Measurements from ENCODE around the gene DNAH1.

Gene DNAH1

DNA sequence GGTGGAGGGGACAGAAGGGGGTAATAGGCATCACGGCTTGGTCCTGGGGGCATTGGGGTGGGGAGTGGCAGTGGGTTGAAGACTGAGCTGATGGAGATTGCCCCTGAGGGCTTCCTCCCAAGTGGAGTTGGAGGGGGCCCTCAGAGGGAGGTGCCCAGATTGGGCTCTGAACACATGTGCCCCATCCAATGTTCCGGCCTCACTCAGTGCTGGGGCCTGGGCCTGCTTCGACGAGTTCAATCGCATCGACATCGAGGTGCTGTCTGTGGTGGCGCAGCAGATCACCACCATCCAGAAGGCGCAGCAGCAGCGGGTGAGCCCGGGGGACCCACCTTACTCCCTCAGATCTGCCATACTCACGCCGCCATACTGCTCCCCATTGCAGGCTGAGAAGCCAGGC, 45.3 kb downstream of the DNAH1 start:
- no peak for DNase-seq

- no peak for DNase-seq
Measured at GRCh38 chr3:52361898-52362297, 45.8 kb downstream of the DNAH1 start.

DNA sequence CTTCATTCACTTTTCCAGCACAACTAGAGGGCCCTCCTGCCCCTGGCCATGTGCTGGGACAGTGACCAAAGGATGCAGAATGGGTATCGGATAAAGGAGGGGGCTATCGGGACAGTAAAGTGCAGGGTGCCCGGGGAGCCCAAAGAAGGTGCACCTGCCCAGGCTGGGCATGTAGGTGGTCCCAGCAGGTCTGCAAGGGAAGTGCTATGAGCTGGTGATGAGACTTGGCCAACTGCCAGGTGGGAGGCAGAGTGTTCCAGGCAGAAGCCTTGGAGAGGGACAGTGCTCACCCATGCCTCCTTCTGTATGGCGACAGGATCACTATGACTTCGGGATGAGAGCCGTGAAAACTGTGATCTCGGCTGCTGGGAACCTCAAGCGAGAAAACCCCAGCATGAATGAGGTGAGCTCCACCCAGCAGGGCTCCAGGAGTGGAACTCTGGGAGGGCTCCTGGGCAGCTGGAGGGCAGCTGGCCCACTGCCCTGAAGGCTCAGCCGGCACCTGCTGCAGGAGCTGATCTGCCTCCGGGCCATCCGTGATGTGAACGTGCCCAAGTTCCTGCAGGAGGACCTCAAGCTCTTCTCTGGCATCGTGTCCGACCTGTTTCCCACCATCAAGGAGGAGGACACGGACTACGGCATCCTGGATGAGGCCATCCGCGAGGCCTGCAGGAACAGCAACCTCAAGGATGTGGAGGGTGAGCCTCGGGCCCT, 48.4 kb downstream of the DNAH1 start:
- DNase-seq: no peak

DNA sequence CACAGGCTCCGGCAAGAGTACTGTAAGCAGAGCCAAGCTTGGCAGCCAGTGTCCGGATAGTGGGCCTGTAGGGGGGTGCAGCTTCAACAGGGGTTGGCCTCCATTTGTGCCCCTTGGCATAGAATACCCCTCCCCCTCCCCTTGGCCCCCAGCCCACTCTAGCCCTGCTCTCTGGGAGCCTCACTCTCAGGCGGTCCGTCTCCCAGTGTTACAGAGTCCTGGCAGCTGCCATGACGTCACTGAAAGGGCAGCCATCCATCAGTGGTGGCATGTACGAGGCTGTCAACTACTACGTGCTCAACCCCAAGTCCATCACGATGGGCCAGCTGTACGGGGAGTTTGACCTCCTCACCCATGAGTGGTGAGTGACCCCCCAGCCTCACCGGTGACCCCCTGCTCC, 50.4 kb downstream of the DNAH1 start:
- no peak for DNase-seq

DNA sequence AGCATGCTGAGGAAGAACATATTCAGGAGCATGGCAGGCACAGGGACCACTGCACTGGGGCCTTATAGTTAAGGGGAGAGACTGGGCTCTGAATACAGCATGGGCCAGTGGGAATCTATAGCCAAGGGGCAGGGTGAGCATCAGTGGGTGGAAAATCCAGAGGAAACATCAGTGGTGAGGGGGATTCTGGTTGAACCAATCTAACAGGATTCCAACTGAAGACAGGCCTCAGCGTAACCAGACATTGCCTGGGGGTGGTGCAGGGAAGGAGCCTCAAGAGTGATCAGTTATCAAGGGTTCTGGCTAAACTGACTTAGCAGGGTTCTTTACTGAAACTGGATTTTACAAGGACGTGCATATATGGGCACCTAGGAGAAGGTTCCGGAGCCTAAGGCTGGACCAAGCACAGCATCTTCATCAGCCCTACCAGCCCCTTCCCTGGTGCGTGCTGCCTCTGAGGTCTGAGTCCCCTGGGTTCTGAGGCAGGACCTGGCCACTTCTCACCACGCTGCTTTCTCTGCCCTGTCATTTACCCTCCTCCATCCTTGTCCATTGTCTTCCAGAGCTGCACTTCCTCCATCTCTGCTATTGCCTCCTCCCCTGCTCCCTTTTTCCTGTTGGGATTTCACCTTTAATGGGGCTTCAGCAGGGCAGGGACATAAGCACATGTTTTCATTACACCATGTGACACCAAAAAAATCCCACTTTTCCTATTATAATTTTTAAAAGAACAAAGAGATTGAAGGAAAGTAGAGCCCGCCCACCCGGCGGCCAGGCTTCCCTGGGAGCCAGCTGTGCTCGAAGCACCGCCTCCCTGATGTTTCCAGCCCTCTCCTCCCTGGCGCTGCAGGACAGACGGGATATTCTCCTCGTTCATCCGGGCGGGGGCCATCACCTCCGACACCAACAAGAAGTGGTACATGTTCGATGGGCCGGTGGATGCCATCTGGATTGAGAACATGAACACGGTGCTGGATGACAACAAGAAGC, 52.1 kb downstream of the DNAH1 start:
- DNase-seq: no peak

GRCh38 chr3:52370531-52370930, 54.4 kb downstream of the DNAH1 start:
- no peak for DNase-seq

DNA sequence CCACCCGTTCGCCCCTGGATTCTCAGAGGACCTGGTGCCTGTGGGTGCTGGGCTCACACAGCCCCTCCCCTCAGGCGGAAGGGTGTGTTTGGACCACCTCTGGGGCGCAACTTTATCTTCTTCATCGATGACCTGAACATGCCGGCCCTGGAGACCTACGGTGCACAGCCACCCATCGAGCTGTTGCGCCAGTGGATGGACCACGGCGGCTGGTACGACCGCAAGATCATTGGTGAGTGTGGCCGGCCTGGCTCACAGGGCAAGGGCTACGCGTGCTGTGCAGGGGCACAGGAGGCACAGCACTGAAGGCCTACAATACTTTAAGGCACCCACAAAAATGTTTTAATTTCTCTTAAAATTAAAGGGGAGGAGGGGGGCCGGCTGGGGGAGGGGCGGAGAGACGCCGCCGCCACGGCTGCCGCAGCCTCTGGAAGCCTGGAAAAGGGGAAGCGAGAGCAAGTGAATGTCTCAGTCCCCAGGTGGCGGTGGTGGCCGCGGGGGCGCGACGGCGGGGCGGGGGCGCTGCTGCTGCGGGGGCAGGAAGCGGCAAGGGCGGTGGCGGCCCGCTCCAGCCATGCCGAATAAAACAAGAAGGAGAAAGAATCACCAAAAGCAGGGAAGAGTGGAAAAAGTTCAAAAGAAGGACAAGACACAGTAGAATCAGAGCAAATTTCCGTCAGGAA, 56.8 kb downstream of the DNAH1 start:
- no peak for DNase-seq

GRCh38 chr3:52373676-52374075, 57.6 kb downstream of the DNAH1 start:
- no peak for DNase-seq

- DNase-seq: no peak
Measured at GRCh38 chr3:52374173-52374572, 58.1 kb downstream of the DNAH1 start.

DNA sequence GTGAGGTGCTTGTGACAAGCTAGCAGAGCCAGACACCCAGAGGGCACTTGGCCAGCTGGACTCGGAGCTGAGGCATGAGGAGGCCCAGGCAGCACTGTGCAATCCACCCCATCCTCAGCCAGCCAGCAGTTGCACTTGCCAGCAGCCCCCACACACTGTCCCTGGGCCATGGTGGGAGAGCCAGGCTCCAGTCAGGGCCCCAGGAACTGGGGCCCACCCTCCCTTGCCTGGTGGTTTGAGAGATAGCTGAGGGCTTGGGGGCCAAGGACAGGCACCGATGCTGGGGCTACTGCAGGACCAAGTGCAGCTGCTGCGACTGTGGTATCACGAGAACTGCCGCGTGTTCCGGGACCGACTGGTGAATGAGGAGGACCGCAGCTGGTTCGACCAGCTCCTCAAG, 63.5 kb downstream of the DNAH1 start:
- no peak for DNase-seq

GRCh38 chr3:52380023-52380422, 63.9 kb downstream of the DNAH1 start:
- DNase-seq: no peak

- no peak for DNase-seq
Measured at GRCh38 chr3:52381623-52382022, 65.5 kb downstream of the DNAH1 start.

- no peak for DNase-seq
Measured at GRCh38 chr3:52383446-52383845, 67.3 kb downstream of the DNAH1 start.

DNA sequence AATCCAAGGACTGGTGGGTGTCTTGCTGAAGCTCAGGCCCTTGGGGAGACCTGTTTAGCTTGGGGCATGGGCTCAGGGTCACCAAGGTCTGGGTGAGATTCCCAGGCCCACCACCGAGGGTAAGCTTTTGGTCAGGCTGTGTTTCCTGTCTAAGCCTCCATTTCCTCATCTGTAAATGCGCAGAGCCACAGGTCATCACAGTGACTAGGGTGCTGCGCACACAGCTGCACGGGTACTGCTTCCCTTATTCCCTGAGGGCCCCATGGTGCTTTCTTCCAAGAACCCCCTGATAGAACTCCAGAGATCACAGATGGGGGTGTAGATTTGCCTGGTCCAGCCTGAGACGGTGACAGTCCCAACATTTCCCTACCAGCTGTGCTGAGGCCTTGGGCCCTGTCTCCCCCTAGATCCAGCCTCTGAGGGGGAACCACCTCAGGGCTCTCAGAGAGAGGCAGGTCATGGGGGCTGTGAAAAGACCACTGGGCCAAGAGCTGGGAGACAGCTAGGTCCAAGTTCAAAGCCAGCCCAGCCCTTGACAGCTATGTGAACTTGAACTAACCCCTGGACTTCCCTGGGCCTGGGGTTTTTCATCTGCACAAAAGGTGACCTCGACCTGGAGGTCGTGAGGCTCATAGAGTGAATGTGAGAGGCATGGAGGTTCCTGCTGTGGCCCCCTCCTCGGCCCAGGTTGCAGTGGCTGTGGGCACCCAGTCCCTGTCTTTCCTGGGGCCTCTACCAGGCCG, 68.1 kb downstream of the DNAH1 start:
- DNase-seq: no peak

DNA sequence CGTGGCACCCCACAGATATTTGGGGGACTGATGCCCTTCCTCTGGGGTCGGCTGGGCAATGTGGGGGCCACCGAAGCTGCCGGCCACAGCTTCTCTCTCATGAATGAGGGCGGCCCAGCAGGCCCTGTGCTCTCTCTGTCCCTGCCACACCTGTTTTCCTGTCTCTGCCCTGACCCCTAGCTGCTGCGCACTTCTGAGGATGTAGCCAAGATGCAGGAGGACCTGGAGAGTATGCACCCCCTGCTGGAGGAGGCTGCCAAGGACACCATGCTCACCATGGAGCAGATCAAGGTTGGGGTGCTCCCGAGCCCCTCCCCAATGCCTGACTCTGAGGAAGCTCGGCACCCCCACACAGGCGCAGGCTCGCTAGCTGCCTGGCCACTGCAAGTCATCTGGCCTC, 69.0 kb downstream of the DNAH1 start:
- no peak for DNase-seq

DNA sequence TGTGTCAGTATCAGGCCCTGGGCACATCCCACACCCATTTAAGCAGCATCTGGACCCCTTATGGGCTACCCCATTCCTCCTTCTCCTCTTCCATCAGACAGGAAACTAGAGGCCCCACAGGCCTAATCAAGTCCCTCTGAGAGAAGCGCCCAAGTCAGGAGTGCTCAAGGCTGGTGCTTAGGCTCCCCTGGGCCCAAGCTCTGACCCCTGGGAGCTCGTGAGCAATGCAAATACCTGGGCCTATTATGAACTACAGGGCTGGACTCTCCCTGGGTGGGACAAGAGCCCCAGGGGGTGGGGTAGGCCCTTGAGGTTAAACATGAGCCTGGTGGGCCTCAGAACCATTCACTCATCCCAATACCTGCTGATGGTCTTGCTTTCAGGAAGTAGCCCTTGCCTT, 71.4 kb downstream of the DNAH1 start:
- DNase-seq: no peak

GRCh38 chr3:52388348-52388821, 72.3 kb downstream of the DNAH1 start:
- no peak for DNase-seq

DNA sequence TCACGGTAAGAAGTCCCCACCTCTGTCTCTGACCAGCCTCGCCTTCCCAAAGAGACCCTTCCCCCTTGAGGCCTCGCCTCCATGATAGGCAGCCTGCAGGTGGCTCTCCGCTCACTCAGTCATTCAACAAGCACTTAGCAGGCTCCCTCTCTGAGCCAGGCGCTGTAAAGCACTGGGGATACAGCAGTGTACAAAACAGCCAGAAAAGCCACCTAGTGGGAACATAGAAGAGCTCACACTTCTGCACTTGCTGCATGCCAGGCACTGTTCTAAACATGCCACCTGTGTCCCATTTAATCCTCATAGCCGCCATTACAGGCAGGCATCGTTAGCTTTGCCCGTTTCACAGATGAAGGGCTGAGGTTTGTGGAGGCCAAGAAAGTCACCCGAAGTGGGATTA, 72.8 kb downstream of the DNAH1 start:
- DNase-seq: no peak

DNA sequence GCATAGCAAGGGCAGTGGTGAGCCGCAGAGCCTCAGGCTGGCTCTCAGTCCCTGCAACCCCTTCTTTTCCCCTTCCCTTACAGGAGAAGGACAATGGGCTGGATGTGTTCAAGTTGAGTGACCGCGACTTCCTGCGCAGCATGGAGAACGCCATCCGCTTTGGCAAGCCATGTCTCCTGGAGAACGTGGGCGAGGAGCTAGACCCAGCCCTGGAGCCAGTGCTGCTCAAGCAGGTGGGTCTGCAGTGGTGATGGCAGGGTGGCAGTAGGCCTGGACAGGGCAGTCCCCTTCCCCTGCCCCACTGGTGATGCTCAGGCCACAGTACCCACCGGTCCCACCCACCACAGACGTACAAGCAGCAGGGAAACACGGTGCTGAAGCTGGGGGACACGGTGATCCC, 75.0 kb downstream of the DNAH1 start:
- DNase-seq: no peak

GRCh38 chr3:52392216-52392930, 76.3 kb downstream of the DNAH1 start:
- DNase-seq: no peak

GRCh38 chr3:52393131-52393807, 77.2 kb downstream of the DNAH1 start:
- DNase-seq: no peak
